ENCODE data around the gene MOGAT1. TPM values are rescaled to one million over a fixed set of nuclear protein-coding genes. Genes with fewer than 3 reads are reported as not detected.

Gene MOGAT1
- total RNA-seq, 1 experiment from 2014 or later: 51.2 TPM

DNA sequence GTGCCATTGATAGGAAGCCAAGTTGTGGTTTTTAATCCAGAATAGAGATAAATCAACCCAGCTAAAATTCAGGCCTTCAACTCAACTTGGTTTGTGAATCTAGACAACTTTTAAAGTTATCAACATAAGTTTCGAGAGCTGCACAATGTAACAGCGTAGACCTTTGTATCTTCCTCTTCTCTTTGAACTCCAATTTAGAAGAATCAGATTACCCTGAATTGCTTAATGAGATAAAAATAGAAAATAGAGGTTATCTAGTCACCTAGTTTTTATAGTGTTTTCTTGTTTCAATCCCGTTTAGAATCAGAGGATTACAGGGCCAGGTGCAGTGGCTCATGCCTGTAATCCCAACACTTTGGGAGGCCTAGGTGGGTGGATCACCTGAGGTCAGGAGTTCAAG, 12.3 kb downstream of the MOGAT1 start:
- Mint-ChIP-seq H3K27ac (ENCODE audit: unreplicated experiment) (peak overlapping the region; percentile 46), H3K27me3 (ENCODE audit: unreplicated experiment) (no peaks in the 10 kb centered on the region), H3K4me3 (ENCODE audit: low read depth, unreplicated experiment) (no peak overlapping the region), H3K9me3 (ENCODE audit: low read depth, unreplicated experiment) (no peaks in the 10 kb centered on the region), H3K36me3 (ENCODE audit: insufficient read depth, unreplicated experiment) (peaks cover 95% of the 10 kb centered on the region), H3K4me1 (ENCODE audit: low read depth, unreplicated experiment) (peaks cover 44% of the 10 kb centered on the region)
- CTCF ChIA-PET: no interaction called here
- no peak for DNase-seq
- intact Hi-C loops (cut with micrococcal nuclease; ENCODE audit: unreplicated experiment): no loop called here
- BruUV-seq (replicated peaks): no TSS peak
- TF ChIP-seq, protein P1, sequence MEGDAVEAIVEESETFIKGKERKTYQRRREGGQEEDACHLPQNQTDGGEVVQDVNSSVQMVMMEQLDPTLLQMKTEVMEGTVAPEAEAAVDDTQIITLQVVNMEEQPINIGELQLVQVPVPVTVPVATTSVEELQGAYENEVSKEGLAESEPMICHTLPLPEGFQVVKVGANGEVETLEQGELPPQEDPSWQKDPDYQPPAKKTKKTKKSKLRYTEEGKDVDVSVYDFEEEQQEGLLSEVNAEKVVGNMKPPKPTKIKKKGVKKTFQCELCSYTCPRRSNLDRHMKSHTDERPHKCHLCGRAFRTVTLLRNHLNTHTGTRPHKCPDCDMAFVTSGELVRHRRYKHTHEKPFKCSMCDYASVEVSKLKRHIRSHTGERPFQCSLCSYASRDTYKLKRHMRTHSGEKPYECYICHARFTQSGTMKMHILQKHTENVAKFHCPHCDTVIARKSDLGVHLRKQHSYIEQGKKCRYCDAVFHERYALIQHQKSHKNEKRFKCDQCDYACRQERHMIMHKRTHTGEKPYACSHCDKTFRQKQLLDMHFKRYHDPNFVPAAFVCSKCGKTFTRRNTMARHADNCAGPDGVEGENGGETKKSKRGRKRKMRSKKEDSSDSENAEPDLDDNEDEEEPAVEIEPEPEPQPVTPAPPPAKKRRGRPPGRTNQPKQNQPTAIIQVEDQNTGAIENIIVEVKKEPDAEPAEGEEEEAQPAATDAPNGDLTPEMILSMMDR (IDR thresholded peaks at IDR 0.05; ENCODE audit: unreplicated experiment): no peak

DNA sequence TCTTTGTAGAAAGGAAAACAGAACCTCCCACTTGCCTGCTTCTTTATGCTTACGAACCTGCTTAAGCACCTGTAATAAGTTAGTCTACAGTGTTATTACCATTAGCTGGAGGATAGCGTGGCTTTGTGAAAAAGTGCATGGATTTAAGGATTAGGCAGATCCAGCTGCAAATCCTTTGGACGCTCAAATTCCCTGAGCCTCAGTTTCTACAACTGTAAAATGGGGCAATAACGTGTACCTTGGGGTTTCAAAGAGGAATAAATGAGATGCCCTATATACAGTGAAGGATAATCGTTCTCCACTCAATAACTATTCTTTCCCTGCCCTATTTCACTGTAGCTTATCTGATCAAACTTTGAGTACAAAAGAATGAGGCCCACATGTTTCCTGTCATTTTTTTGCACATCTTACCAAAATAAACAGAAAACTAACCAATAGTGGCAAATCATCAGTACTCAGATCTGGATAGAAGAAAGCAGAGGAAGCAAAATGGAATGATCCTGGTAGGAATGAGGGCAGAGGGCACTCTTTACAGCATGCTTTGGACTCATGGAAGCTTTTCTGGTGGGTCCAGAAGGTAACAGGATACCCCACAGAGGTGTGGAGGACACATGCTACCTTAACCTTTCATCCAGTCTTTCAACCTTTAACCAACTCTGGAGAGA, 14.8 kb downstream of the MOGAT1 start:
- peaks cover 45% of the 10 kb centered on the region for H3K4me1 Mint-ChIP-seq (ENCODE audit: low read depth, unreplicated experiment)
- TF ChIP-seq, protein P1 (IDR thresholded peaks at IDR 0.05; ENCODE audit: unreplicated experiment): no peak
- H3K27ac Mint-ChIP-seq (ENCODE audit: unreplicated experiment): no peak overlapping the region
- H3K36me3 Mint-ChIP-seq (ENCODE audit: insufficient read depth, unreplicated experiment): peaks cover 96% of the 10 kb centered on the region
- H3K9me3 Mint-ChIP-seq (ENCODE audit: low read depth, unreplicated experiment): no peaks in the 10 kb centered on the region
- no peak overlapping the region for H3K4me3 Mint-ChIP-seq (ENCODE audit: low read depth, unreplicated experiment)
- intact Hi-C loops (cut with micrococcal nuclease; ENCODE audit: unreplicated experiment): no loop called here
- H3K27me3 Mint-ChIP-seq (ENCODE audit: unreplicated experiment): no peaks in the 10 kb centered on the region
- DNase-seq: no peak
- BruUV-seq (replicated peaks): no TSS peak
- CTCF ChIA-PET: interaction anchor here (0.5 to 0.7 kb wide), 2 partner anchors 59 to 153 kb away, joined by 3 to 5 read pairs; no protein-coding TSS in a partner anchor

DNA sequence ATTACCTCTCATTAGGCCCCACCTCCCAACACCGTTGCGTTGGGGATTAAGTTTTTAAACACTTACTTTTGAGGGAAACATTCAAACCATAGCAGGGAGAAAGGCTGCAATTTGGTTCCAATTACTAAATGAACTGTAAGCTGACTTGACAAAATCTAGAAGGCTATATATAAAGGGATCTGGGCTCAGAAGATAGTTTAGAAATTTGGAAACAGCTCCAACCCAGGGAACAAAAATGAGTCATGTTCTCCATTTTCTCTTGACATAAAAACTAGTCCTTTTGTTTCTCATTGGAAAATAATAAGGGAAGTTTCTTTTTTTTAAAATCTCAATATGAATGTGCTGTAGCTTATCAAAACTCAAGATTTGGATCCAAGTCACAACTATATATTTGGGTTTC, 17.5 kb downstream of the MOGAT1 start:
- Mint-ChIP-seq H3K27ac (ENCODE audit: unreplicated experiment) (peak overlapping the region; percentile 56), H3K36me3 (ENCODE audit: insufficient read depth, unreplicated experiment) (peaks cover 96% of the 10 kb centered on the region), H3K4me3 (ENCODE audit: low read depth, unreplicated experiment) (no peak overlapping the region), H3K27me3 (ENCODE audit: unreplicated experiment) (no peaks in the 10 kb centered on the region), H3K4me1 (ENCODE audit: low read depth, unreplicated experiment) (peaks cover 58% of the 10 kb centered on the region), H3K9me3 (ENCODE audit: low read depth, unreplicated experiment) (no peaks in the 10 kb centered on the region)
- CTCF ChIA-PET: no interaction called here
- no peak for DNase-seq
- intact Hi-C loops (cut with micrococcal nuclease; ENCODE audit: unreplicated experiment): no loop called here
- BruUV-seq (replicated peaks): no TSS peak
- TF ChIP-seq, protein P1 (IDR thresholded peaks at IDR 0.05; ENCODE audit: unreplicated experiment): no peak

DNA sequence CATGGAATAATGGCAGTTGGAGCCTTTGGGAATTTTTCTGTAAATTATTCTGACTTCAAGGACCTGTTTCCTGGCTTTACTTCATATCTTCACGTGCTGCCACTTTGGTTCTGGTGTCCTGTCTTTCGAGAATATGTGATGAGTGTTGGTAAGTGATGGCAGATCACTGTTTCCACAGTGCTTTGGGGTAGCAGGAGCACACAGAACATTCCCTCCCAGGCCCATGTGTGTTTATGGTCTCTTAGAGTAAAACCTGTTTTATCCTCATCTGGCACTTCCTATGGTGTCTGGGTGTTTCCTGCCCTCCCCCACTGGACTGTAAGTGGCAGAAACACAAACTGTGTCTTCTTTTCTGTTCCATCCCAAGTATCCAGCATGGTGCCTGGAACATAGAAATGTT, 17.9 kb downstream of the MOGAT1 start:
- peaks cover 99% of the 10 kb centered on the region for H3K36me3 Mint-ChIP-seq (ENCODE audit: insufficient read depth, unreplicated experiment)
- TF ChIP-seq, protein P1 (IDR thresholded peaks at IDR 0.05; ENCODE audit: unreplicated experiment): no peak
- intact Hi-C loops (cut with micrococcal nuclease; ENCODE audit: unreplicated experiment): no loop called here
- H3K27ac Mint-ChIP-seq (ENCODE audit: unreplicated experiment): peak overlapping the region; percentile 56
- H3K4me3 Mint-ChIP-seq (ENCODE audit: low read depth, unreplicated experiment): no peak overlapping the region
- CTCF ChIA-PET: no interaction called here
- no peaks in the 10 kb centered on the region for H3K9me3 Mint-ChIP-seq (ENCODE audit: low read depth, unreplicated experiment)
- H3K27me3 Mint-ChIP-seq (ENCODE audit: unreplicated experiment): no peaks in the 10 kb centered on the region
- no peak for DNase-seq
- peaks cover 62% of the 10 kb centered on the region for H3K4me1 Mint-ChIP-seq (ENCODE audit: low read depth, unreplicated experiment)
- BruUV-seq (replicated peaks): TSS peak; percentile 8
